NCI-H2107 treated with DMSO at 0.1 percent for 48 hours (cell line): Measurements from ENCODE around the gene SIGLECL1.

ENCODE experiments used
- DNase-seq: peaks from one replicate; lab custom pipeline; 2025; ENCODE audit not compliant: unreplicated experiment; lab: John Stamatoyannopoulos, UW

SIGLECL1 gene

DNA sequence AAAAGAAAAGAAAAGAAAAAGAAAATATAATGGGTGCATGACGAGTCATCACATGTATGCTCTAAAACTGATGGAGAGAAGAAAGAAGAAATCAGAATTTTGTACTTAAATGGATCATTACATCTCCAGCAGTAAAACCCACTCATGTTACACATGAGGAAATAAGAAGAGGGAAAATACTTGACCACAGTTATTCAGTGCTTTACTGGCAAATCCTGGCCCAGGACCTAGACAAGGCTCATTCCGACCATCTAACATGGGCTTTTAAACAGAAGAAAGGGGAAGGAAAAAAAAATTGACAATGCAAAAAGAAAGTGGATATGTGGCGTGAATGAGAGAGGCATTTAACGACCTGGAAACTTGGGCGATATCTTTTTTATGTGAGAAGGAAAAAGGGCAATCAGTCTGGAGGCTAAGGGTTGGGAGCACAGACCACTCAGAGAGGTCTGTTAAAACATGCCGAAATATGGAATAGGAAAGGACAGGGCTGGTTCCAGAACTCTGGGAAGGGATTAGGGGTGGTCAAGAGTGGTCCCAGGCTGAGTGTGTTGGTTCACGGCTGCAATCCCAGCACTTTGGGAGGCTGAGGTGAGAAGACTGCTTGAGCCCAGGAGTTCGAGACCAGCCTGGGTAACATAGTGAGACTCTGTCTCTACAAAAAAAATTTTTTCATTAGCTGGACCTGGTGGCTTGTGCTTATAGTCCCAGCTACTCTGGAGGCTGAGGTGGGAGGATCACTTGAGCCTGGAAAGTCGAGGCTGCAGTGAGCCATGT, 1.6 kb downstream of the SIGLECL1 start:
- DNase-seq = no peak

DNA sequence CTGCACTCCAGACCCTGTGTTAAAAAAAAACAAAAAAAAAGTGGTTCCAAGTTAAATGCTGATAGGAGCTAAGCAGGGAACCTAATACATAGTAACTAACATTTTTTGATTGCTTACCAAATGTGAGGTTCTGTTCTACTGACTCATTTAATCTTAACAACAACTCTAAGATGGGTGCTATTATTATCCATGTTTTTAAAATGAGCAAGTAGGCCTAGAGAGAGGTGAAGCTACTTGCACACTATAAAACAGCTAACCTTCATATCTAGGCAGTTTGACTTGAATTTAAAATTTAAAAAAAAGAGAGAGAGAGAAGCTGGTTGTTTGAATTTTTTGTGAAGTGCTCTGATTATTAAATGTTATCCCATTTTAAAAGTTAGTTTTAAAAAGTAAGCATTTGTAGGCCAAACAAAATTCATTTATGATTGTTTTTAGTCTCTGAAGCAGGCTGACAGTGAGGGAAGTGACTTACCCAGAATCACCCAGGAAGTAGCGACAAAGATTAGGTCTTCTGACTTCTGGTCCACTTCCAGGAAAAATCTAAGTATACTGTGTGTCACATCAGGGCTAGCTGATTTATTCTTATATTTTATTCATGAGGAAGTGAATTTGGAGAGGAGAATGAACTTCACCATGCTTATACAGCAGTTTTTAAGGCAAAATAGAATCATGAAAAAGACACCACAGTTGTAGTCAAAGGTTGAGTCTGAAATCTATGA, 2.4 kb downstream of the SIGLECL1 start:
- DNase-seq = no peak

DNA sequence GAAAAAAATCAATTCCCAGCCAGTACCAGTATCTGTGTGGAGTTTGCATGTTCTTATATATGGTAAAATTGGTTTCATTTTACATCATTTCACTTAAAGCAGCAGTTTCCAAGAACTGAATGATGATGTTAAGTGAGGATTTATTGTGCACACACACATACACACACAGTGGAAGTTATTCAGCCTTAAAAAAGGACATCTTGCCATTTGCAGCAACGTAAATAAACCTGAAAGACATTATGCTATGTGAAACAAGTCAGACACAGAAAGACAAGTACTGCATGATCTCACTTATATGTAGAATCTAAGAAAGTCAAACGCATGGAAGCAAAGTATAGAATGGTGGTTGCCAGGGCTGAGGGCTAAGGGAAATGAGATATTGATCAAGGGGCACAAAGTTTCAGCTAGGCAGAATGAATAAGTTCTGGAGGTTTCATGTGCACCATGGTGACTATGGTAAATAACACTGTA, 5.3 kb downstream of the SIGLECL1 start:
- no peak for DNase-seq

DNA sequence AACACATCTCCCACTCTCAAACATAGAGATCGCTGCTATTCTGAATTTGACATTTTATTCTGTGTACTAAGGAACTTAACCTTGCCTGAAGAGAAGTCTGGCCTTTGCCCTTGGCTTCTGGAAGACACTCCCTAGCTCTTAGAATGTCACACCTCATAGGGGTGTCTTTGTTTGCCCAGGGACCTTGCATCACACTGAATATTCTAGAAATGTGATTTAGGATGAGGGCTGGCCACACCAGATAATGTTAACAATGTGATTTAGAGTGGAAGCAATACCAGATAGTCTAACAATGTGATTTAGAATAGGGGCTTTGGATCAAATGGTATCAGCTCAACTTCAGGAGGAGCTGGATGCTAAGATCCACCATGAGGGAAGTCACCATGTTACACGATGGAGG, 6.6 kb downstream of the SIGLECL1 start:
- no peak for DNase-seq

DNA sequence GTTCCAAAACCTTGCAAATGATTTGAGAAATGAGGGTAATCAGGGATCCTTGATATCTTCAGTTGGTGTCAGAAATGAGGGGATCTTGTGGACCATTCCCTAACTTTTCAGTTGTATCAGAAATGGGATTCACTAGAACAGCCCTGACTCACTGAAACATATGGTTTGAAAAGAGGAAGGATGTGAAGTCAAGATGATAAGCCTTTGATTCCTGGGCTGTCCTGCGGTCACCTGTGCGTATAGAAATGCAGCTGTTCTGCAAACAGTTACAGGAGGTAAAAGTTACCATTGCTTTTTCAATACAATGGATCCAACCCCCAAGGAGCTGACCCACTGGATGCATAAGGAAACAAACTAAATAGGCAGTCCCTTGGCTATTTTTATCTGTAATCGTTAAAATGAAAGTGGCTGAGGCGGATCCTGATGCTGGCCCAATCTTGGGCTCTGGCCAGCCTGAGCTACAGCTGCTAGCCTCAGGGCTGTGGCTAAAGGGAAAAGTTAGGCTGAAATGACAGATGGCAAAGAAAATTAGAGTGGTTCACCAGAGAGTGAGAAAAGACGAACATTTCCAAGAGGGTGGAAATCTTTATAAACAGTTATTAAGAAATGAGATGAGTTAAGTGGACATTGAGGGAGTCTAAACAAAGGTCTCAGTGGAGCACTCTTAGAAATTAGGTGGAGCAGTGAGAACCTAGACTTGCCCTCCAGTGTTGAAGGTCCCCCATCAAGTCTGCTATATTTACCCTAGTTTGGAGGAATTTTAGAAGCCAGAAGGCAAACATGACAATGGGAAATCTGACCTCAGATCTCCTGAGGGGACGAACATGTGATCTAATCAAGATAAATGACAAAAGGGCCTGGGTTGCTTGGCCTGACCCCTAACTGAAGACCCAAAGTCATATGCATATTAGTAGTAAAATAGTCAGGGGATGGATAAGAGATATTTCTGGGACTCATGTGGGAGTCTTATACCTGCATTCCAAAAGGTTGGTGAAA, 7.6 kb downstream of the SIGLECL1 start:
- DNase-seq = no peak

DNA sequence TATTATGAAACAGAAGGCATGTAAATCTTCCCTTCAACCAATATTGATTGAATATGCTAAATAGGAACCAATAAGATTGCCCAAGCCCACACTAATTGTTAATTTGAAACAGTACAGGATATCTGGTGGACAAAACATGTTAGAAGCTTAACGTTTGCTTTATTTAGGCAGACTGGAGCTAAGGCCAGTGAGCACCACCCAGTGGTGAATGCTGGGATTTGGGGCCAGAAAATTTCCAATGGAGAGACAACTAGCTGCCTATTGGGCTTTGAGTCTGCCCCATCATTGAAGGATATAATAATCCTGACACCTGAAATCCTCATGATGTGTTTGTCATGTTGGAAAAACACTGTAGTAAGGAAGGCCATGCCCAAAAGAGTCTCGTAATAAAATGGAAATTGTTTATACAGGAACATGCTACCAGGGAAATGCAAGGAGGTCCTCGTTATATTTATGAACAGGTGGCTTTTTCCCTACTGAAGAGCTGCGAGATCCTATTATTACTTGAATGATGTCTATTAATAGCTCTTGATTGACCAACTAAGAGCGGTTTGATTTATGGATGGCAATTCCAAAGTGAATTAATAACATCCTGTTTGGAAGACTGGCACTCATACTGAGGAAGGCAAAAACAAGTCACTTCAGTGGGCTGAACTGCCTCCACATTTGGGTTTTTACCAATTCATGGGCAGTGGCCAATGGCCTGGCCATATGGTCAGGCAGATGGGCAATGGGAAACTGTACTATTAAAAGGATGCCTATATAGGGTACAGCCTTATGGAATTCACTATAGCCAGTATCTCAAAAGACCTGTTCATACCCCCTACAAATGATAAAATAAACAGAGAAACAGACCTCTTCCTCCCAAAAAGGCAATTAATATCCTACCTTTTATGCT, 8.7 kb downstream of the SIGLECL1 start:
- no peak for DNase-seq

DNA sequence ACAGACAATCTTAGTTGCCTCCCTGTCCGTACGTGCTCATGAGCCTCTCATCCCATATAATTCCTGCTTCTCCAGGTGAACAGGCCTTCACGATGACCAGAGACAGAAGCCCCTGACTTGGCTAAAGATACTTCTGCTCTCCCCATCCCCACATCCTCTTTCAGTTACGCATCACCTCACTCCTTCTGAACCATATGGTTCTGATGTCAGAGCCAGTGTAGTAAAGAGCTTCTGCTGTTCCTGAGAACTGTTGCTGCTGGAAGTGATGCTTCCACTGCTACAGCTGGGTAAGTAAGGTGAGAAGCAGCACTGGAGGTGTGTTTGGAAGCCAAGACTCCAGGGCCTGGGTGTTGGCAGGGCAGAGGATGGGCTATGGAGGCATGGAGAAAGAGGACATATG, 12.9 kb downstream of the SIGLECL1 start:
- DNase-seq = no peak

DNA sequence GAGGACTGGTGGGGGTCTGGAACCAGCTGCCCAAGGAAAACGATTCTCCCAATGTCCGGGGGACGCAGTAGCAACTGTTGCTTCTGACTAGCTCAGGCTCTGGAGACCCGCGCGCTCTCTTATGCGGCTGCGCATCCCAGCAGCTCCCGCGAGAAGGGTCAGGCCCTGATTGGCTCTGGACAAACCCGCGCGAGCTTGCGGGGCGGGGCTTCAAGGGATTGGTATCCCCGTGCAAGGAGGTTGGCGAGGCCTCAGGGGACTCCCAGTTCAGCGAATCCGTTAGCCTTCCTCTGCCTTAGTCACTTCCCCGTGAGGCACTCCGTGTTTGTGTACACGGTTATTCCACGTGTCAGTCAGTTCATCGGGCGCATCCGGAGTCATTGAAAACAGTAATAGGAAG, 20.2 kb downstream of the SIGLECL1 start:
- no peak for DNase-seq

DNA sequence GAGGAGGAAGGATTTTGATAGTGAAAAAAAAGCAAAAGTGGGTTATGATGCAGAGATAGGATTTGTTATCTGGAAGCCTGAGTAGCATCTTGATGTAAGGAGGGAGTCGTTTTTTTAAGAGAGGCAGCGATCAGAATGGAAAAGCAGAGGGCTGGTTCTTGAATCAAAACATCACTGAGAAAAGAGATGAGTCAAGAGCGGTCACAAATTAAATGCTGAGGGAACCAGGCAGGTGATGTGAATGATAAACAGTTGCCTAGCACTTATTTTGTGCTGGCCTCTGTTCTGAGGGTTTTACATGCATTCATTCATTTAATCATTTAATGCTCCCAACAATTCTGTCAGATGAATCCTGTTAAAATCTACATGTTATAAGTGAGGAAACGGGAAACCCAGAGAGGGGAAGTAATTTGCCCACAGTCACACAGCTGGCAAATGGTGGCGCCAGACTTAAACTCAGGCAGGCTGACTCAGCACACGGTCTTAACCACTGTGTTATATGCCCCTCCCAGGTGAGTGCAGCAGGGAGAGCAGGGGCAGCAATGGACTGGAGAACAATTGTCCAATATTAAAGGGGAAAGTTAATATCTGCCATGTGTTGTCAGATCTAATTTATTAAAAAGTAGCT, 21.4 kb downstream of the SIGLECL1 start:
- DNase-seq = no peak

DNA sequence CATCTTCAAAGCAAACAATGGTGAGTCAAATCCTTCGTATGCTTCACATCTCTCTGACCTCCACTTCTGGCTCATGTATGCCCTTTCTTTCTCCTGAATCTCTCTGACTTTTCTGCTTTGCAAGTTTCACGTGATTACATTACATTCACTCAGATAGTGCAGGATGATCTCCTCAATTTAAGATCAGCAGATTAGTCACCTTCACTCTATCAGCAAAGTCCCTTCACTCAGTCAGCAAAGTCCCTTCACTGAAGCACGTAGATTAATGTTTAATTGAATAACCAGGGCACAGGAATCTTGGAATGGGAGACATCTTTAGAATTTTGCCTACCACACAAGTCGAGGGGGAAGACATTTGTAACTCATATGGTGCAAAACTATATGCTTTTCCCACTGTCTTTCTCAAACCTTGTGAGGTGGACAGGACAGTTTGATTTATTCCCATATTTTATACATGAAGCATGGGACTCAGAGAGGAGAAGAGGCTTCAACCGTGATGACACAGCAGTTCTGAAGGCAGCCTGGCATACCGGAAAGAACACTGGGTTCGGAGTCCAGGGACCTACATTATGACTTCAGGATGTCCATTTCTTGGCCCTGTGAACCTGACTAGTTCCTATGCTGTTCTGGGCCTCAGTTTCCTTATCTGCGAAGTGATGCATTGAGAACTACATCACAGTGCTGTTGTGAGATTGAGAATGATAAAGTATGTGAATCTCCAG, 23.3 kb downstream of the SIGLECL1 start:
- no peak for DNase-seq

DNA sequence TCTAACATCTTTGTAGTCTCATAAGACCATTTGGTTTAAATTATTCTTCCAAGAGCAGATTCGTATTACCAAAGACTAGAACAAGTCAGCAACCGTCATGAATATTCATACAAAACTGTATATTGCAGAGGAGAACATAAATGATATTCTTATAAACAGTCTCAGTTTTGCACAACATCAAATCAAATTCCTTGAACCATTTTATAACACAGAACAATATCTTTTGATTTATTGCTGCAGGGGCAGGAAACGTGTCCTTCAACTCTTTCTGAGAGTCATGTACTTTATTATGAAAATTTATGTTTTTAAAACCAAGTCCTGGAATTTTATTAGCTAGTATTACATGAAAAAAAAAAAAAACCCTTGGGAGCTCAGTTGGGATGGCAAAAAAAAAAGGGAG, 26.2 kb downstream of the SIGLECL1 start:
- no peak for DNase-seq

DNA sequence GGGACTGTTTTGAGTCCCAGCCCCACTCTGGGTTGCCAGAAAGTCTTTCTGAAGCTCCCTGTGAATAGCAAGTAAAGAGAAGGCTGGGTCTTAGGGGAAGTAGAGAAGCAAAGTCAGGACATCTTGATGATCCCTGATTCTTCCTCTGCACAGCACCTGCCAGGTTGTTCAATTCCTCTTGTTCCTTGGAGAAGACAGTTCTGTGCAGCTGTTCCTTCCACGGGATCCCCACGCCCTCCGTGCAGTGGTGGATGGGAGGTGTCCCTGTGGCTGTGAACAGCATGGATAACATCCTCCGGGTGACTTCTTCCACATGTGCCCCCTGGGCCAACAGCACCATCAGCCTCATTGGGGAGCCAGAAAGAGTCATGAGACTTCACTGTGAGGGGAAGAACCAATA, 31.5 kb downstream of the SIGLECL1 start:
- no peak for DNase-seq

DNA sequence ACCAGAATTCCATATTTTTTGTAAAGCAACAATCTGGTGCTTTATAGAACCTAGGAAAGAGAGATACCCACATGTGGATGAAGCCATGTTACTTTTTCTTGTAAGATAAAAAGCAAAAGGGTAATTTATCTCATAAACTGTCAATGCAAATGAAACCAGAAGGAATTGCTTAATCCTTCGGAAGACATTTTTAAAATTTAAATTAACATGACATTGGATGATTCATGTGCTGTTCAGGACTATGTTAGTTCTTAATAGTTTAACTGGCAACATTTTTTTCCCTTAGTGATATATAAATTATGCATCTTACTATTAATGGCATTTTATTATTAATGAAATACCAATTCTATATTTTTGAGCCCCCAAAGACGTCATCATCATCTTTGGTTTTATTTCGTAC, 34.8 kb downstream of the SIGLECL1 start:
- no peak for DNase-seq

DNA sequence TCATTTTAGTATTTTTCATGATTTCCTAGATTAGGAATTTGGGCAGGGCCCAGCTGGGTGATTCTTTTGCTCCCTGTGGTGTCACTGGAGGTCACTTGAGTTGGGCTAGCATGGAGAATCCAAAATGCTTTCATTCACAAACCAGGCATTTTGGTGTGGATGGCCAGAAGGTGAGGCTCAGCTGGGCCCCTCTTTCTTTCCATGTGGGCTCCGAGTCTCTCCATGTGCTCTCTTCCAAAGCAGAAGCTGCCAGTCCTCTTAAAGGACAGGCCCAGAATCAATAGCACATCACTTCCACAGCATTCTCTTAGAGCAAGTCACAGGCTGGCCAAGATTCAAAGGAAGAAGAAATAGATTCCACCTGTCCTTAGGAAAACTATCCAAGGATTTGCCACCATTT, 38.8 kb downstream of the SIGLECL1 start:
- no peak for DNase-seq

DNA sequence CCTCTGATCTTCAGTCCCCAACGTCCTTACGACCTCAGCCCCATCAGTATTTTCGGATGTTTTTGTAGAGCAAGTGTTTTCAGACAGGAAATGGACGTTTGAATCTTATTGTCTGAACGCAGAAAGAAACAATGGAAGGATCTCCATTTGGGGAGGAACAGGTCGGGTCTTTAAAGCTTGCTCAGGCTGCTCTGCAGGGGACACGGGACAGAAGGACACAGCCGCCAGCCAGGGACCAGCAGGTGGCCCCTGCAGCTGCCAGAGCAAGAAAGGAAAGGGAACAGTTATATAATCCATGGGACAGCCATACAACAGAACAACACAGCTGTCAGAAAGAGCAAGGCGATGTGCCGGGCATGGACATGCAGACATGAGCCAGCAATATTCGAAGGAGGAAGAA, 42.1 kb downstream of the SIGLECL1 start:
- no peak for DNase-seq

DNA sequence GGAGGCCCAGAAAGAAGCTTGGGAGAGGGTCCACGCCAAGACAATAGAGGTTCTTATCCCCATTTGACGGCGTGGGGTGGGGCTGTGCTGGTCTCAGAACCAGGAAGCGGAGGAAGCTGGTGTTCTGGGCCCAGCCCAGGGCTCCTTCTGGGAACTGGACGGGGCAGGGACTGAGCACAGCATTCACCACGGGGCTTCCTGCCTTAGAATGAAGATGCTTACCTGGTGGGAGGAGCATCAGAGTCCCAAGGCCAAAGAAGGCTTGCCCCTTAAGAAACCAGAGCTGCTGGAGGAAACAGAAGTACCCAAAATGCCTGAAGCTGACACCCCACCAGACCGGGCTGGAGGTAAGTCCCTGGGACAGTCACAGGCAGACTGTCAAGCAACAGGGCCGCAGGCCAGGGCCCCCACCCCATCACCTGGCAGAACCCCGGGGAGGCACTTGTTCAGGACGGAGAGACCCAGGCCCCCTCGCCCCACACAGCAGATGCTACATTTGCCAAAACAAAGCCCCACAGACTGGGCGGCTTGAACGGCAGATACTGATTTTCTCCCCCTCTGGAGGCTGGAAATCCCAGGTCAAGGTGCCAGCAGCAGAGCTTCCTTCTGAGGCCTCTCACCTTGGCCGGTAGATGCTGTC, 42.8 kb downstream of the SIGLECL1 start:
- DNase-seq = no peak

DNA sequence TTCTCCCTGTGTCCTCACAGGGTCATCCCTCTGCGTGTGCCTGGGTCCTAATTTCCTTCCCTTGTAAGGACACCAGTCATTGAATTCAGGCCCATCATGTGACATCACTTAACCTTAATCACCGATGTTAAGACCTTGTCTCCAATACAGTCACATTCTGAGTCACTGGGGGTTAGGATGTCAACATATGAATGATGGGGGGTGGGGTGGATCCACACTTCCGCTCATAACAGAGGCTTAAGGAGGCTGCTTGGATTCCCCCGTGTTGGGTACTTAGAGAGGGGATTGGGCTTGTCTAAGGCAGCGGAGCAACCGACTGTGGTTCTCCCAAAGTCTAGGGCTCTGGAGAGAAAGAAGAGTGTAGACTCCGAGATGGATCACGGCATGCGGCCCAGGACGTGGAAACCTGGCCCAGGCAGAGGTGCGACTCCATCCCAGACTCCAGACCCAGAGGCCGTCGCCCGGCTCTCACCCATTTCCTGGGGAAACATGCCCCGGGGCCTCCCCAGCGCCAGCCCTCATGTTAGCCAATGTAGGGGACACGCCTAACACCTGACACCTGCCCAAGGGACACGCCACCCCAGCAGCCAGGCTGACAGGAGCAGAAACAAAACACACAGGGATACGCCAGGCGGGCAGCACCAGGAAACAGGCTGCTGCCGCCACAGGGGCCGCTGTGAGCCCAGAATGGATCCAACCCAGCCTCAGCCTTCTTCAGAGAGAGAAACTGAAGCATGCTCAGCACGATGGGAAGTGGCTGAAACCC, 43.5 kb downstream of the SIGLECL1 start:
- DNase-seq = no peak

DNA sequence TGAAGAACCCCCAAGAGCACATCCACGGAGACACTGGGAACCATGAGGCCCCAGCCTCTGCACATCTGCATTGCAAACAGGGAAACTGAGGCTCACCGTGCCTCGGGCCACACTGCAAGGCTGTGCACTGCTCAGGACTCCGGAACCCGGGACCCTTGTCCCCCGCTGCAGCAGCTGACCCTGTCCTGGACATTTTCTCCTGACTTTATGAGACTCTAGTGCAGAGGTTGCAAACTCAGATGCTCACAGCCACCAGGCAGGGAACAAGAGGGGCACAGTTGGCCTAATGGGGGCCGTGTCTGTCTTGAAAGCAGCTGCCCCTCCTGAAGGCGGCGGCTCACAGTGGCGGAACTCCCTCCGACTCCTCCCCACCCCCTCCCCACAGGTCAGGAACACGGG, 44.1 kb downstream of the SIGLECL1 start:
- DNase-seq = no peak
